GM12878 (cell line): ENCODE results near the gene ARHGDIG. TPM values are rescaled to one million over a fixed set of nuclear protein-coding genes. Genes with fewer than 3 reads are reported as not detected.

Experiments
- ATAC-seq: fragments of 200-7000 bp; cut with Tn5 transposase; 3 replicates; pipeline ENCODE4 v1.9.1; 2020; ENCODE audit warnings: mild to moderate bottlenecking, moderate library complexity
- BruUV-seq: library from RNA; stranded (reverse); fragments of 400-500 nt; replicated peaks from 2 replicates; lab custom pipeline; 2021; lab: Mats Ljungman, UMichigan
- CTCF ChIA-PET: fragments of 300-600 bp; sonication (Branson Sonifier 250); formaldehyde crosslinking; extraction: SDS; loops from one replicate; lab custom pipeline; 2021; ENCODE audit warnings: inconsistent platforms; lab: Yijun Ruan, JAX
- POLR2A ChIA-PET: fragments of 350-600 bp; formaldehyde crosslinking; extraction: SDS; loops from one replicate; lab custom pipeline; 2021; ENCODE audit warnings: inconsistent platforms; lab: Charles Lee
- RAD21 ChIA-PET: fragments of 300-600 bp; sonication (Branson Sonifier 250); formaldehyde crosslinking; loops from one replicate; lab custom pipeline; 2023; ENCODE audit warnings: antibody characterized with exemption; ENCODE audit not compliant: unreplicated experiment; lab: Charles Lee
- SMC1A ChIA-PET: fragments of 300-600 bp; sonication (Branson Sonifier 250); formaldehyde crosslinking; loops from one replicate; lab custom pipeline; 2023; ENCODE audit not compliant: unreplicated experiment, uncharacterized antibody; lab: Charles Lee
- DNase-seq: peaks from one replicate; pipeline ENCODE4 v3.0.0-alpha.2; 2011; ENCODE audit warnings: low read depth, low spot score
- FAIRE-seq: peaks from 3 replicates; lab custom pipeline; 2011; peaks lifted over from hg19 to GRCh38; lab: Jason Lieb, UNC
- H2AFZ ChIP-seq: 2 replicates; pipeline ENCODE4 v1.6.0; 2011; ENCODE audit warnings: low read depth, low read length, control low read depth; ENCODE audit not compliant: control insufficient read depth
- H3K27ac ChIP-seq: 2 replicates; pipeline ENCODE4 v1.5.1; 2011; ENCODE audit warnings: control low read depth; ENCODE audit not compliant: control insufficient read depth, insufficient read depth
- H3K27me3 ChIP-seq, 2 experiments: replicated peaks in 1 of 2; 2 replicates each; pipeline versions ENCODE4 v1.6.0 to v1.6.1; 2011; ENCODE audit warnings: low read length in 1 of 2; ENCODE audit not compliant: control insufficient read depth in 2 of 2, insufficient read depth in 2 of 2
- H3K36me3 ChIP-seq, 2 experiments: 2 replicates each; pipeline ENCODE4 v1.5.1; 2011; ENCODE audit warnings: low read length in 1 of 2; ENCODE audit not compliant: control insufficient read depth in 2 of 2, insufficient read depth in 2 of 2
- H3K4me1 ChIP-seq: 2 replicates; pipeline ENCODE4 v1.6.1; 2011; ENCODE audit warnings: mild to moderate bottlenecking, low read length, moderate library complexity, mixed read lengths; ENCODE audit not compliant: control insufficient read depth, insufficient read depth
- H3K4me2 ChIP-seq: 2 replicates; pipeline ENCODE4 v1.6.0; 2011; ENCODE audit warnings: control low read depth; ENCODE audit not compliant: control insufficient read depth, insufficient read depth
- H3K4me3 ChIP-seq: fragments of 200-600 bp; sonication (generic); 2 replicates; pipeline ENCODE4 v1.5.1; 2016
- H3K79me2 ChIP-seq: 2 replicates; pipeline ENCODE4 v1.6.0; 2011; ENCODE audit warnings: low read length; ENCODE audit not compliant: control insufficient read depth, insufficient read depth
- H3K9ac ChIP-seq: 2 replicates; pipeline ENCODE4 v1.8.0; 2011; ENCODE audit warnings: low read length, control low read depth, mixed read lengths; ENCODE audit not compliant: control insufficient read depth, insufficient read depth
- H3K9me3 ChIP-seq: replicated peaks from 3 replicates; pipeline ENCODE4 v1.5.1; 2011; ENCODE audit warnings: mild to moderate bottlenecking, low read length; ENCODE audit not compliant: control insufficient read depth, insufficient read depth
- H4K20me1 ChIP-seq: 2 replicates; pipeline ENCODE4 v1.6.0; 2011; ENCODE audit not compliant: control insufficient read depth, insufficient read depth
- BCL11A ChIP-seq: IDR thresholded peaks from 2 replicates; pipeline ENCODE4 v1.6.1; 2011; ENCODE audit warnings: low read depth, low read length
- CBFB ChIP-seq: IDR thresholded peaks from 2 replicates; pipeline ENCODE4 v1.6.1; 2016; ENCODE audit warnings: antibody characterized with exemption, low read depth
- CEBPZ ChIP-seq: fragments of 150-350 bp; IDR thresholded peaks from 2 replicates; pipeline ENCODE4 v1.6.1; 2016; ENCODE audit warnings: low read depth, low read length
- FOS ChIP-seq: IDR thresholded peaks from 3 replicates; pipeline ENCODE4 v1.6.1; 2011; ENCODE audit warnings: borderline replicate concordance; ENCODE audit not compliant: insufficient read length; ENCODE audit errors: extremely low read depth
- GATAD2B ChIP-seq: fragments of 450-650 bp; conservative IDR thresholded peaks from 2 replicates; pipeline ENCODE4 v1.6.1; 2017; ENCODE audit warnings: low read depth, mild to moderate bottlenecking, moderate library complexity
- KAT2A ChIP-seq: conservative IDR thresholded peaks from 2 replicates; pipeline ENCODE4 v1.6.1; 2011; ENCODE audit warnings: low read depth, low read length; ENCODE audit not compliant: control insufficient read depth
- KLF5 ChIP-seq: fragments of 450-650 bp; IDR thresholded peaks from 2 replicates; pipeline ENCODE4 v1.6.1; 2014; ENCODE audit warnings: mild to moderate bottlenecking; ENCODE audit not compliant: partially characterized antibody
- MEF2A ChIP-seq: IDR thresholded peaks from 2 replicates; pipeline ENCODE4 v1.6.1; 2011; ENCODE audit warnings: low read depth, mild to moderate bottlenecking, low read length, moderate library complexity; ENCODE audit not compliant: insufficient read depth
- NFIC ChIP-seq: IDR thresholded peaks from 2 replicates; pipeline ENCODE4 v1.6.1; 2012; ENCODE audit warnings: low read depth, mild to moderate bottlenecking, inconsistent platforms, low read length, moderate library complexity
- POLR2AphosphoS5 ChIP-seq: IDR thresholded peaks from 2 replicates; pipeline ENCODE4 v1.6.1; 2011; ENCODE audit warnings: mild to moderate bottlenecking, low read length, inconsistent platforms
- RAD51 ChIP-seq: fragments of 450-650 bp; IDR thresholded peaks from 2 replicates; pipeline ENCODE4 v1.6.1; 2016; ENCODE audit warnings: moderate library complexity, mild to moderate bottlenecking, inconsistent platforms
- RFX5 ChIP-seq: IDR thresholded peaks from 2 replicates; pipeline ENCODE4 v1.6.1; 2011; ENCODE audit warnings: low read depth, low read length, improper control_type of control experiment
- TBL1XR1 ChIP-seq: IDR thresholded peaks from 2 replicates; pipeline ENCODE4 v1.6.1; 2012; ENCODE audit warnings: low read depth, low read length, improper control_type of control experiment
- ZBTB11 ChIP-seq: fragments of 450-650 bp; formaldehyde crosslinking; IDR thresholded peaks from 2 replicates; pipeline ENCODE4 v1.5.0; 2022; ENCODE audit warnings: mild to moderate bottlenecking, missing genetic modification characterization
- ZNF207 ChIP-seq: fragments of 450-650 bp; IDR thresholded peaks from 2 replicates; pipeline ENCODE4 v1.6.1; 2014; ENCODE audit warnings: antibody characterized with exemption, mild to moderate bottlenecking, borderline replicate concordance
- ZNF384 ChIP-seq: IDR thresholded peaks from 2 replicates; pipeline ENCODE4 v1.6.1; 2012; ENCODE audit warnings: low read depth, mild to moderate bottlenecking, low read length, improper control_type of control experiment, borderline replicate concordance
- ZSCAN29 ChIP-seq: fragments of 450-650 bp; IDR thresholded peaks from 2 replicates; pipeline ENCODE4 v1.6.1; 2017; ENCODE audit warnings: mild to moderate bottlenecking, moderate library complexity
- ZZZ3 ChIP-seq: IDR thresholded peaks from 2 replicates; pipeline ENCODE4 v1.6.1; 2011; ENCODE audit warnings: low read depth; ENCODE audit not compliant: control insufficient read depth, insufficient read length
- WGBS: methylation state at CpG from one replicate; pipeline ENCODE4 v1.1.6; 2016; ENCODE audit warnings: low lambda C conversion rate; ENCODE audit not compliant: insufficient replicate concordance, insufficient coverage; ENCODE audit errors: missing lambda C conversion rate; 5-methylcytosine and 5-hydroxymethylcytosine counted together
- in situ Hi-C: fragments of 300-500 bp; cut with MboI; formaldehyde crosslinking; loops from 9 replicates; pipeline ENCODE4 v1.14.3; 2018; ENCODE audit warnings: mixed read lengths
- intact Hi-C: fragments of 100-400 bp; cut with micrococcal nuclease; formaldehyde crosslinking; loops from one replicate; pipeline ENCODE4 v1.14.2; 2022; ENCODE audit not compliant: unreplicated experiment
- polyA plus RNA-seq, 11 experiments: library from polyadenylated mRNA; depleted of rRNA in 4 of 11; unstranded in 6 of 11; stranded (reverse) in 5 of 11; fragments of >200 nt; fragmentation: Nextera tagmentation in 4 of 11; fragmentation: Illumina TruSeq in 1 of 11; extraction: Ambion mirVana in 4 of 11; extraction: Trizol in 1 of 11; gene quantifications; 1 replicate in 1 of 11; 2 replicates in 10 of 11; pipeline versions ENCODE4 v1.2.1 to v1.2.3, GENCODE V29; 2011 to 2016; ENCODE audit warnings: inconsistent platforms in 2 of 11, missing spikeins in 2 of 11, low read depth in 1 of 11
- total RNA-seq, 4 experiments: library from RNA; depleted of rRNA in 3 of 4; stranded (reverse); fragments of >200 nt in 3 of 4; fragmentation: Illumina TruSeq in 1 of 4; extraction: Trizol in 1 of 4; gene quantifications; 2 replicates each; pipeline versions ENCODE4 v1.2.1 to v1.2.3, GENCODE V29; 2013 to 2021

The ARHGDIG gene
- total and polyA plus RNA-seq, 10 of the 15 experiments (the other 5 are each of a cell fraction or from before 2014, with no cell fraction given): not detected

- no peak overlapping the region for H3K9ac ChIP-seq
- intact Hi-C loops (no loop called here), in situ Hi-C loops (no loop called here)
- FAIRE-seq (no peak), DNase-seq (no peak), ATAC-seq (no peak)
- no peak overlapping the region for H3K4me2 ChIP-seq
- ChIA-PET CTCF (no interaction called here), RAD21 (no interaction called here), SMC1A (no interaction called here)
- no peaks in the 10 kb centered on the region for H3K9me3 ChIP-seq
- no peaks in the 10 kb centered on the region; a peak in 1 of 4 replicates for H3K27me3 ChIP-seq
- BruUV-seq: no TSS peak
- no peak overlapping the region for H3K4me3 ChIP-seq
- no peaks in the 10 kb centered on the region for H4K20me1 ChIP-seq
- no peak overlapping the region for H2AFZ ChIP-seq
- no peak overlapping the region for H3K27ac ChIP-seq
- TF ChIP-seq TBL1XR1: no peak
- no peak for TF ChIP-seq ZSCAN29
- TF ChIP-seq ZNF207: no peak
- no peak for TF ChIP-seq KLF5
- no peak for TF ChIP-seq BCL11A
- TF ChIP-seq RAD51: no peak
- no peak for TF ChIP-seq POLR2AphosphoS5
- TF ChIP-seq RFX5: no peak
- TF ChIP-seq ZBTB11 (CRISPR knock-in tag): no peak
- TF ChIP-seq MEF2A: no peak
- no peak for TF ChIP-seq FOS
- TF ChIP-seq GATAD2B: no peak
- no peak for TF ChIP-seq CEBPZ
- TF ChIP-seq ZZZ3: no peak
- TF ChIP-seq CBFB: no peak
- TF ChIP-seq KAT2A: no peak
- TF ChIP-seq NFIC: no peak
- TF ChIP-seq ZNF384: no peak
- TF ChIP-seq, all 136 proteins: peak for 0
- Histone ChIP-seq H3K79me2 (no peaks in the 10 kb centered on the region), H3K4me1 (no peaks in the 10 kb centered on the region), H3K36me3 (no peaks in the 10 kb centered on the region; a peak in 1 of 4 replicates)
- 64% methylated on average over 19 of the region's 25 CpGs for WGBS
- POLR2A ChIA-PET: no interaction called here
Observed at GRCh38 chr16:281660-282255, 1.4 kb downstream of the ARHGDIG start.
